Mucosa of descending colon (tissue), 3 donors: ENCODE data around the gene GOLGA8T. TPM values are rescaled to one million over a fixed set of nuclear protein-coding genes. Genes with fewer than 3 reads are reported as not detected.
"Not testable (repeated sequence)": the region's sequence is repeated elsewhere in the genome, so short reads cannot be mapped to it uniquely, and the experiment has no call there.

ENCODE experiments used
- ATAC-seq: fragments of 200-7000 bp; cut with Tn5 transposase; one replicate; pipeline ENCODE4 v1.9.1; 2020; ENCODE audit warnings: mild to moderate bottlenecking, moderate library complexity
- DNase-seq, 3 donors: peaks; one replicate each; pipeline ENCODE4 v3.0.0-alpha.2; 2020
- H3K36me3 ChIP-seq: fragments of 200-600 bp; one replicate; pipeline ENCODE4 v1.8.0; 2021; ENCODE audit warnings: low read depth, mild to moderate bottlenecking
- H3K4me1 ChIP-seq: fragments of 200-600 bp; one replicate; pipeline ENCODE4 v1.8.0; 2021; ENCODE audit warnings: low read depth, mild to moderate bottlenecking
- H3K4me3 ChIP-seq: fragments of 200-600 bp; one replicate; pipeline ENCODE4 v1.8.0; 2021; ENCODE audit warnings: mild to moderate bottlenecking
- H3K9me3 ChIP-seq: fragments of 200-600 bp; one replicate; pipeline ENCODE4 v1.8.0; 2021; ENCODE audit warnings: mild to moderate bottlenecking
- intact Hi-C, 2 donors: fragments of 100-400 bp; cut with DNase I in 1 of 2; cut with micrococcal nuclease in 1 of 2; formaldehyde crosslinking; loops; one replicate each; pipeline versions ENCODE4 v1.11.0 to v1.11.1; 2022; cut with DNase I, micrococcal nuclease
- long read RNA-seq, 2 donors: library from polyadenylated mRNA; unstranded; transcript quantifications; one replicate each; pipeline ENCODE4 v2.0.0, GENCODE V29; 2019 to 2021
- total RNA-seq, 3 donors: library from RNA; stranded (reverse); fragmentation: NEBNext Ultra II Directional in 2 of 3; extraction: Animal tissue kit (Norgen Biotek cat#: 25700) in 2 of 3; gene quantifications; one replicate each; pipeline versions ENCODE4 v1.2.1 to v1.2.4, GENCODE V29; 2021 to 2023
- donor health status: DM: no; HTN: no; CAD: no; lungs with moderate emphysema.
- donor health status: DM: no; HTN: no; CAD: no.
- donor health status: DM: no; HTN: yes; CAD: no.

GOLGA8T gene, protein sequence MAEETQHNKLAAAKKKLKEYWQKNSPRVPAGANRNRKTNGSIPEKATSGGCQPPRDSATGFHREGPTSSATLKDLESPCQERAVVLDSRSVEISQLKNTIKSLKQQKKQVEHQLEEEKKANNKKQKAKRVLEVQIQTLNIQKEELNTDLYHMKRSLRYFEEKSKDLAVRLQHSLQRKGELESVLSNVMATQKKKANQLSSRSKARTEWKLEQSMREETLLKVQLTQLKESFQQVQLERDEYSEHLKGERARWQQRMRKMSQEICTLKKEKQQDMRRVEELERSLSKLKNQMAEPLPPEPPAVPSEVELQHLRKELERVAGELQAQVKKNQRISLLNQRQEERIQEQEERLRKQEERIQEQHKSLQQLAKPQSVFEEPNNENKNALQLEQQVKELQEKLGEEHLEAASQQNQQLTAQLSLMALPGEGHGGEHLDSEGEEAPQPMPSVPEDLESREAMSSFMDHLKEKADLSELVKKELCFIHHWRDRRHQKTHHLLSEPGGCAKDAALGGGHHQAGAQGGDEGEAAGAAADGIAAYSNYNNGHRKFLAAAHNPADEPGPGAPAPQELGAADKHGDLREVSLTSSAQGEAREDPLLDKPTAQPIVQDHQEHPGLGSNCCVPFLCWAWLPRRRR
- not detected for total RNA-seq
- long read RNA-seq, donor 1 = 0 reads
- long read RNA-seq, donor 2 = 0 reads

DNA sequence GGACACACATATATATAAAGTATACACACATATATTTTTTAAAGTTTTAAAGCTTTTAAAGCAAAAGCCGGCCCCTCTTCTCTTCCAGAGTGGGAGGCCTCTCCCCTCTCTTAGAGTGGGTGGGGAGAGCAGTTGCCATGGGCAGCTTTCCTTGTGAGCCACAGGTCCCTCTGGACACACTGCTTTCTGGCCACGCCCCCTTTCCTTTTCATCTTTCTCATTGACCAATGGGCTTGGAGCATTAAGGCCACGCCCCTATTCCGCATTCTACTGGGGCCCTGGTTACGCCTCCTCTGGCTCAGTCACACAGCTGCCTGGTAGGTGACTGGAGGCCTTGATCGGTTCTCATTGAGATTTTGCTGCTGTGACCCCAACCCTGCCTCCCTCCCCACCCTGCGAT is at the start of gene GOLGA8T:
Gene GOLGA8T (plus strand): TSS at position 301 of the 400 bp plus-strand sequence. CDS start 98 bp downstream, at position 399.
- H3K4me3 ChIP-seq, ATAC-seq, H3K36me3 ChIP-seq, H3K9me3 ChIP-seq, H3K4me1 ChIP-seq, DNase-seq, intact Hi-C loops: not testable (repeated sequence)

DNA sequence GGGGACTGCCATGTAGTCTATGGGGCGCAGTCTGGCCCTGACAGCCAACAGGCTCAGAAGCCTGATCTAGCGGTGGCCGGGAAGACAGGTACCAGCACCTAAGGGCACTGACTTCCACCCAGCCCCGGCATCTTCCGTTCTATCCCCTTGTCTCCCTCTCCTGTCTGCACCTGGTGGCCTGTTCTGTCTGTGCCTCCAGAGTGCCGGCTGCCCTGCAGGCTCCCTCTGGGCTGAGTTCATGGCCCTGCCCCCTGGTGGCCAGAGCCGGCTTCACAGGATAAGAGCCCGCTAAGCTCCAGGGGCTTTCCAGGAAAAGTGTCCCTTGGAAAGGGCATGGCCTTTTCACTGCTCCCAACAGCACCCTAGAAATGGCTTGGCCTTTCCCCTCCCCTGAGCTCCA is 37.0 kb upstream of the GOLGA8T start:
- H3K4me3 ChIP-seq, H3K9me3 ChIP-seq, DNase-seq, H3K36me3 ChIP-seq, H3K4me1 ChIP-seq, intact Hi-C loops: not testable (repeated sequence)
- ATAC-seq = peak; percentile 67

DNA sequence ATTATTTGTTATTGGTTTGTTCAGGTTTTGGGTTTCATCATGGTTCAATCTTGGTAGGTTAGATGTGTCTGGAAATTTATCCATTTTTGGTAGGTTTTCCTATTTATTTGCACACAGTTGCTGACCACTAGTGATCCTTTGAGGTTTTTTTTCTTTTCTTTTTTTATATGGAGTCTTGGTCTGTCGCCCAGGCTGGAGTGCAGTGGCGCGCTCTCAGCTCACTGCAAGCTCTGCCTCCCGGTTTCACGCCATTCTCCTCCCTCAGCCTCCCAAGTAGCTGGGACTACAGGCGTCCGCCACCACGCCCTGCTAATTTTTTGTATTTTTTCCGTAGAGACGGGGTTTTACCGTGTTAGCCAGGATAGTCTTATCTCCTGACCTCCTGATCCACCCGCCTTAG is 32.0 kb upstream of the GOLGA8T start:
- ATAC-seq, intact Hi-C loops, H3K36me3 ChIP-seq, H3K4me3 ChIP-seq, H3K4me1 ChIP-seq, DNase-seq, H3K9me3 ChIP-seq: not testable (repeated sequence)

DNA sequence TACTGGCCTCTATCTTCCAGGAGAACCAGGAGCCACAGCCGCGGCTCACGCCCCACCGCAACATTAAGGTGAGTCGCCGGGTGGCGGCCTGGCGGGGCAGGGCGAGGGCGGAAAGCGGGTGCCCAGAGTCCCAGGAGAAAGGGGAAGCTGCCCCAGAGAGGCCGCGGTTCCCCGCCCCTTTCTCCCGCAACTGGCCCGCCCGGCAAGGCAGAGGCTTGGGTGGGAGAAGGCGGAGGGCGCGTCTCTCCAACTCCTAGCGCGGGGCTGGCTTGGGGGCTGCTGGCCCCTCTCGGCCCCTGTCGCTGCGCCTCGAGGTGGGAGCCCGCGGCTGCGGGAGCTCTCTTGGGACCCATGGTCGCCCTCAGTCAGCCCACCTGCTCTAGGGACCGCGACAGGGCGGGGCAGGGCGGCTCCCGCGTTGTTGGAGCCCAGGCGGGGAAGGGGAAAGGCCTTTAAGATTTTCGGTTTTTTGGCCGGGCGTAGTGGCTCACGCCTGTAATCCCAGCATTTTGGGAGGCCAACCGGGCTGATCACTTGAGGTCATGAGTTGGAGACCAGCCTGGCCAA is 30.8 kb upstream of the GOLGA8T start:
- H3K4me3 ChIP-seq, H3K9me3 ChIP-seq, intact Hi-C loops, H3K4me1 ChIP-seq, H3K36me3 ChIP-seq, DNase-seq: not testable (repeated sequence)
- ATAC-seq = peak; percentile 74

DNA sequence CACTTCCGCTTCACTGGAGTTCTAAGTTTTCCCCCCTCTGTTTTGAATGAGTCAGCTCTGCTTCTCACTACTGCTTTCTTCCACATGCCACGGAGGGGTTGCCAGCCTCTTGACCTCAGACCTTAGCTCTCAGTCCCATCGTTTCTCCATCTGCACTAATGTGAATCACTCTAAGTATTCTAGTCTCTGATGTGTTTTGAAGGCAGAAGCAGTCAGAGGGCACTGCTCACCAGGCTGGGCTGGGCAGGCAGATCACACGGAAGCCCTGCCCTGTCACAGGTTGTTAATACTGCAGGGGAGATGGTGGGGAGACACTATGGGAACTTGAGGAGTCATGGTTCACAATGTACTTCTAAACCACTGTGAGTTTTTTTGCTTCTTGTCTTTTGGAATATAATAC is 24.3 kb upstream of the GOLGA8T start:
- intact Hi-C loops, H3K36me3 ChIP-seq, DNase-seq, H3K9me3 ChIP-seq, H3K4me1 ChIP-seq, H3K4me3 ChIP-seq, ATAC-seq: not testable (repeated sequence)

DNA sequence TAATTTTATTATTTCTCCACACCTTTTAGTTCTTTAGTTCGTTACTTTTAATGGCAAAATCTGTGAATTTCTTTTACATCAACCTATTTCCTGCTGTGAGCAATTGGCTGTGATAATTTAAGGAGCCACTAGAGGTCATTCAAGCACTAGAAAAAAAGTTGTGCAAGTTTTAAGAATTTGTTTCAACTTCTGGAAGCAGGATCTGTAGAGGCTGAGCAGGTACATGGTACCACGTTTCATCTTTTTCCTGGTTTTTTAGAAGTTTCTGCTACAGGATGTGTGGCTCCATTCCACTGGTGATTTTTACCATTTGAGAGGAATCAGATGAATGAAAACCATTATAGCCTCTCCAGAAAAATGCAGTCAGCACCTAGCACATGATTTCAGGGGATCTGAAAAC is 4.8 kb upstream of the GOLGA8T start:
- H3K36me3 ChIP-seq, DNase-seq, H3K9me3 ChIP-seq, H3K4me3 ChIP-seq, intact Hi-C loops, H3K4me1 ChIP-seq, ATAC-seq: not testable (repeated sequence)

DNA sequence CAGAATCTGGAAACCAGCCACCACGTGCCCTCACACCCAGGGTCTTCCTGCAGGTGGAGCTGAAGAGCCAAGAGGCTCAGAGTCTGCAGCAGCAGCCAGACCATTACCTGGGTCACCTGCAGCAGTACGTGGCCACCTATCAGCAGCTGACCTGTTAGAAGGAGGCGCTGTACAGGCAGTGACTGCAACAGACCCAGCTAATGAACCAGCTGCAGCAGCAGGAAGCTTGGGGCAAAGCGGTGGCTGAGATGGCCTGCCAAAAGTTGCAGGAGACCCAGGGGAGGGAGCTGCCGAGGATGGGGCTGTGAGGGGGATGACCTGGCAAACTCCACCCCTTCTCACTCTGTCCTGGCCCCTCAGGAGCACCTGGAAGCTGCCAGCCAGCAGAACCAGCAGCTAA is 8.4 kb downstream of the GOLGA8T start:
- intact Hi-C loops, H3K9me3 ChIP-seq, H3K36me3 ChIP-seq, DNase-seq, H3K4me3 ChIP-seq, ATAC-seq, H3K4me1 ChIP-seq: not testable (repeated sequence)

DNA sequence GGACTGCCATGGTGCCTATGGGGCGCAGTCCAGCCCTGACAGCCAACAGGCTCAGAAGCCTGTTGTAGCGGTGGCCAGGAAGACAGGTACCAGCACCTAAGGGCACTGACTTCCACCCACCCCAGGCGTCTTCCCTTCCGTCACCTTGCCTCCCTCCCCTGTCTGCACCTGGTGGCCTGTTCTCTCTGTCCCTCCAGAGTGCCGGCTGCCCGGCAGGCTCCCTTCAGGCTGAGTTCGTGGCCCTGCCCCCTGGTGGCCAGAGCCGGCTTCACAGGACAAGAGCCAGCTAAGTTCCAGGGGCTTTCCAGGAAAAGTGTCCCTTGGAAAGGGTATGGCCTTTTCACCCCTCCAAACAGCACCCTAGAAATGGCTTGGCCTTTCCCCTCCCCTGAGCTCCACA is 15.0 kb downstream of the GOLGA8T start:
- H3K36me3 ChIP-seq, DNase-seq, H3K4me3 ChIP-seq, H3K9me3 ChIP-seq, intact Hi-C loops, H3K4me1 ChIP-seq: not testable (repeated sequence)
- peak; percentile 45 for ATAC-seq

DNA sequence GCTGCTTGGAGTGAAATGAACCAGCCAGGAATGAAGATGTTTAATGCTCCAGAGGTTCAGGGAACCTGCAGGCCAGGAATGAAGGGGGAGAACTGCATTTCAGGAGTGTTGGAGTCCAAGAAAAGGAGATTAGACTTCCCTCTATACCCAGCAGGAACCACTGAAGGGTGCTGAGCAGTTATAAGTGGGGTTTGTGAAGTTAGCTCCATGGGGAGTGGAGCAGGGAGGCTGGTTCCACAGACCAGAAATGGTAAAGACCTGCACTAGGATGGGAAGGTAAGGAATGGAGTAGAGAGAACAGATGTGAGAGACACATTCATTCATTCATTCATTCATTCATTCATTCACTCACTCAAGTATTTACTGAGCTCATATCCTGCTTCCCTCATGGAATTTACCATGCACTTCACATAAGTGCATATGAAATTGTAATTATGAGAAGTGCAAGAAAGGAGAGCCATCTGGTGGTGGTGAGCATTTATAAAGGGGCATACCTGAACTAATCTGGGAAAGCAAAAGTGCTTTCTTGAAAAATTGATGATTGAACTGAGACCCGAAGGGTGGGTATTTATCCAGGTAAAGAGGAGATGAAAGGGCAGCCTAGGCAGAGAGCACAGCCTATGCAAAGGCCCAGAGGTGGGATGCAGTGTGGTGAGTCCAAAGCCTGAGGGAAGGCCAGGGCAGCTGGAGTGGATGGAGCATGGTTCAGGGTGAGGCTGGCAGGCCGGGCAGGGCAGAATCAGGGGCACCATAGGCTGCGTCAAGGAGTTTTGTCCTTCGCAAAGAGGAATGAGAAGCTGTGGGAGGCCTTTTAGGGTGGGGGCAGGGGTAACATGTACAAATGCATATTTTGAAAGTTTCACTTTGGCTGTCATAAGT is 27.9 kb downstream of the GOLGA8T start:
- intact Hi-C loops, ATAC-seq: not testable (repeated sequence)
- peak in 1 of 3 donors; percentile 17 for DNase-seq

DNA sequence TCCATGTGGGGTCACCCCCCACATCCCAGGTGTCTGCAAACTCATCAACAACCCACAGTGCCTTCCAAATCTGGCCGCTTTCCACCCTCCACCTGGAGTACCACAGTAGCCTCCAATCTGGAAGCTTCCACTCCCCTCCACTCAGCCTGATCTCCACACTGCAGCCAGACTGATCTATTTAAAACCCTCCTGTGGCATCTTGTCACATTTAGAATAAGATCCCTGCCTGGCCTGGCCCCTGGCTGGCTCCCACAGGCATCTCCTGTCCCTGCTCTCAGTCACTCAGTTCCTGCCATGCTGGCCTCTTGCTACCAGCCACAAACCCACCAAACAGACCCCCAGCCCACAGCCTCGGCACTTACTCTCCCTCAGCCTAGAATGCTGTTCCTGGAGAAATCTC is 28.9 kb downstream of the GOLGA8T start:
- intact Hi-C loops, DNase-seq, H3K9me3 ChIP-seq, ATAC-seq, H3K36me3 ChIP-seq, H3K4me3 ChIP-seq, H3K4me1 ChIP-seq: not testable (repeated sequence)

More for the DNA sequence above, 27.9 kb downstream of the GOLGA8T start:
- not testable (repeated sequence) for H3K36me3 ChIP-seq, H3K4me1 ChIP-seq, H3K9me3 ChIP-seq, H3K4me3 ChIP-seq

DNA sequence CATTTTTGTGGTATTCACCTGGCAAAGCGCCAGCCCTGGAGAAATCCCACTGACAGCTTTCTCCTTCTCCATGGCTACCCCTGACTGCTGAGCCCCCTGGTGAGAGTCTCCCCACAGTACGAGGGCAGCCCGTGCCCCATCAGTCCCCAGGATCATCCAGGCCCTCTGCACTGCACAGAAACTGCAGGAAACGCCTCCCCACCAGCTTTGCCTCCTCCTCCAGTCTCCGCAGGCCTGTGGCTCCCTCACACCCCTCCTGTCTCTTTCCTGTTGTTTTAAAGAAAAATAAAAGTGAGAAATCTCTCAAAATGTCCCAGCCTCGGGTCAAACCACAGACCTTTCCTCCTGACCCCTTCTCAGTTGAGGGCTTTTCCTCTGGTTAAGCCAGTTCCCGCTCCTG is 29.4 kb downstream of the GOLGA8T start:
- intact Hi-C loops, ATAC-seq, H3K9me3 ChIP-seq: not testable (repeated sequence)

DNA sequence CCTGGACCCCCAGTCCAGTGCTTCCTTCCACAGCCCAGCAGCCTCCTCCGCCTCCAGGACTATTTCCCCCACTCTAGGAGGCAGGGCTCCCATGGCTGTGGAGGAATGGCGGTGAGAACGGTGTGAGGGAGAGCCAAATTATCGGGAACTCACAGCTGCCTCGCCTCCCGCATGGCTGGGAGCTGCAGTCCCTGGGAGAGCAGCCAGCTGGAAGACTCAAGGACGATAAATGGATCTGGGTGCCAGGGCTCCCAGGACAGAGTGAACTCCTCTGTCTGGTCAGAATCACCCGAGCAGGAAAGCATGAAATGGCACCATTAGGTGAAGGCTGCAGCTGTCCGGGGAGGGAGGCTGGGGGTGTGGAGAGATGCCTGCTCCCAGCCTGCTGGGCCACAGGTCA is 32.6 kb downstream of the GOLGA8T start:
- ATAC-seq, intact Hi-C loops, H3K4me3 ChIP-seq, H3K4me1 ChIP-seq, DNase-seq, H3K9me3 ChIP-seq, H3K36me3 ChIP-seq: not testable (repeated sequence)

More for the DNA sequence above, 29.4 kb downstream of the GOLGA8T start:
- not testable (repeated sequence) for H3K4me1 ChIP-seq, H3K36me3 ChIP-seq, H3K4me3 ChIP-seq, DNase-seq

DNA sequence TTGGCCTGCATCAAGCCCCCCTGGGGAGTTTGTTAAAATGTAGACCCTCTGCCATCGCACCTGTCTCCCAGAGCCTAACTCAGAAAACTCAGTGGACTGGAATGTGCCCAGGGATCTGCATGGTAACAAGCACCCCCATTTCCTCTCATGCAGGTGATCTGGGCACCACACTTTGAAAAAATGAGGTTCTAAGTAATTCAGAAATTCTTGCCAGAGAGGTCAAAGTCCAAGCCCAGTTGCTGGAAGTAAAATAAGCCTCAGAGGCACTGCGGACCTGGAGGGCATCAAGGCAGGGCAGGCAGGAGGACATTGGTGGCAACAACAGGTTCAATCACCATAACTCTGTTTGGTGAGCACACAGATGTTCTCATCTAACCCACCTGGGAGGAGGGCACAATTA is 33.0 kb downstream of the GOLGA8T start:
- H3K4me3 ChIP-seq, H3K9me3 ChIP-seq, intact Hi-C loops, H3K36me3 ChIP-seq, DNase-seq, ATAC-seq, H3K4me1 ChIP-seq: not testable (repeated sequence)
